ENCODE measurements around the gene DPYD. TPM values are rescaled to one million over a fixed set of nuclear protein-coding genes. Genes with fewer than 3 reads are reported as not detected.

Gene DPYD
- total RNA-seq, 2 experiments from 2014 or later, result 34.4 to 35.9 TPM

GRCh38 chr1:97907886-97908285 lies 12.9 kb downstream of the DPYD start:
- CTCF ChIA-PET, result no interaction called here
- no peak for TF ChIP-seq CTCF (IDR thresholded peaks at IDR 0.05)
- H3K4me3 Mint-ChIP-seq, result no peak overlapping the region

GRCh38 chr1:97906567-97907241 lies 14.1 kb downstream of the DPYD start:
- ATAC-seq (ENCODE audit: poor library complexity) (no peak), DNase-seq (peak in 2 of 14 experiments; percentile 52 to 64)
- Mint-ChIP-seq H3K4me1 (ENCODE audit: low read depth) (peaks cover 38% of the 10 kb centered on the region), H3K27me3 (no peaks in the 10 kb centered on the region), H3K9me3 (no peaks in the 10 kb centered on the region), H3K36me3 (ENCODE audit: low read depth) (no peaks in the 10 kb centered on the region), H3K27ac (no peak overlapping the region), H3K4me3 (no peak overlapping the region)
- H3K27me3 ChIP-seq (ENCODE audit: control insufficient read depth in 1 of 2, insufficient read depth in 2 of 2, low read length in 2 of 2), result no peaks in the 10 kb centered on the region
- H3K4me1 ChIP-seq (ENCODE audit: insufficient read depth, low read length), result peaks cover 7% of the 10 kb centered on the region
- H3K9me3 ChIP-seq (ENCODE audit: control insufficient read depth in 1 of 2, insufficient read depth in 1 of 2, low read length in 2 of 2), result no peaks in the 10 kb centered on the region
- TF ChIP-seq CTCF (IDR thresholded peaks at IDR 0.05), result no peak
- ChIA-PET CTCF (no interaction called here), POLR2A (interaction anchor here (0.7 kb wide), 1 partner anchor 169 kb away, joined by 3 read pairs; no protein-coding TSS in a partner anchor)
- no peaks in the 10 kb centered on the region for H3K36me3 ChIP-seq (ENCODE audit: insufficient read depth, low read length)
- H3K27ac ChIP-seq (ENCODE audit: low read depth in 1 of 2, low read length in 2 of 2), result no peak overlapping the region
- no peak overlapping the region for H3K4me3 ChIP-seq (ENCODE audit: low read length)
- intact Hi-C loops (cut with DNase I, micrococcal nuclease), result no loop called here

More at GRCh38 chr1:97907886-97908285, 12.9 kb downstream of the DPYD start:
- no peaks in the 10 kb centered on the region for H3K27me3 Mint-ChIP-seq
- Histone ChIP-seq H3K27ac (ENCODE audit: low read depth in 1 of 2, low read length in 2 of 2) (no peak overlapping the region), H3K9me3 (ENCODE audit: control insufficient read depth in 1 of 2, insufficient read depth in 1 of 2, low read length in 2 of 2) (no peaks in the 10 kb centered on the region), H3K27me3 (ENCODE audit: control insufficient read depth in 1 of 2, insufficient read depth in 2 of 2, low read length in 2 of 2) (no peaks in the 10 kb centered on the region), H3K4me3 (ENCODE audit: low read length) (no peak overlapping the region), H3K36me3 (ENCODE audit: insufficient read depth, low read length) (no peaks in the 10 kb centered on the region), H3K4me1 (ENCODE audit: insufficient read depth, low read length) (peaks cover 10% of the 10 kb centered on the region)
- DNase-seq (peak in 2 of 14 experiments; percentile 15 to 26), ATAC-seq (ENCODE audit: poor library complexity) (no peak)
- intact Hi-C loops (cut with DNase I, micrococcal nuclease), result no loop called here
- no peaks in the 10 kb centered on the region for H3K9me3 Mint-ChIP-seq
- H3K36me3 Mint-ChIP-seq (ENCODE audit: low read depth), result no peaks in the 10 kb centered on the region
- peaks cover 36% of the 10 kb centered on the region for H3K4me1 Mint-ChIP-seq (ENCODE audit: low read depth)
- POLR2A ChIA-PET, result no interaction called here
- H3K27ac Mint-ChIP-seq, result no peak overlapping the region

- Histone ChIP-seq H3K4me3 (ENCODE audit: low read length) (no peak overlapping the region), H3K9me3 (ENCODE audit: control insufficient read depth in 1 of 2, insufficient read depth in 1 of 2, low read length in 2 of 2) (no peaks in the 10 kb centered on the region), H3K4me1 (ENCODE audit: insufficient read depth, low read length) (peaks cover 2% of the 10 kb centered on the region), H3K27me3 (ENCODE audit: control insufficient read depth in 1 of 2, insufficient read depth in 2 of 2, low read length in 2 of 2) (no peaks in the 10 kb centered on the region), H3K27ac (ENCODE audit: low read depth in 1 of 2, low read length in 2 of 2) (no peak overlapping the region), H3K36me3 (ENCODE audit: insufficient read depth, low read length) (no peaks in the 10 kb centered on the region)
- H3K4me3 Mint-ChIP-seq, result no peak overlapping the region
- H3K9me3 Mint-ChIP-seq, result no peaks in the 10 kb centered on the region
- ChIA-PET CTCF (no interaction called here), POLR2A (no interaction called here)
- intact Hi-C loops (cut with DNase I, micrococcal nuclease), result no loop called here
- DNase-seq, result no peak
- no peak for TF ChIP-seq CTCF (IDR thresholded peaks at IDR 0.05)
- ATAC-seq (ENCODE audit: poor library complexity), result no peak
- peaks cover 44% of the 10 kb centered on the region for H3K4me1 Mint-ChIP-seq (ENCODE audit: low read depth)
- no peaks in the 10 kb centered on the region for H3K27me3 Mint-ChIP-seq
- H3K27ac Mint-ChIP-seq, result no peak overlapping the region
- H3K36me3 Mint-ChIP-seq (ENCODE audit: low read depth), result no peaks in the 10 kb centered on the region
Observed at GRCh38 chr1:97905141-97905940, 15.5 kb downstream of the DPYD start.

Measured in CD4-positive, alpha-beta T cell (primary cell).